CD4-positive, alpha-beta memory T cell (primary cell): ENCODE data around the gene CAPS. TPM values are rescaled to one million over a fixed set of nuclear protein-coding genes. Genes with fewer than 3 reads are reported as not detected.

Experiments used
- CTCF ChIA-PET: fragments of 350-600 bp; sonication (Branson Sonifier 250); formaldehyde crosslinking; loops from one replicate; lab custom pipeline; 2021; ENCODE audit warnings: inconsistent platforms; ENCODE audit not compliant: partially characterized antibody; lab: Charles Lee
- POLR2A ChIA-PET: fragments of 350-600 bp; sonication (Branson Sonifier 250); formaldehyde crosslinking; loops from one replicate; lab custom pipeline; 2021; ENCODE audit not compliant: partially characterized antibody; lab: Charles Lee
- DNase-seq, 5 donors: peaks; one replicate each; pipeline versions ENCODE4 v3.0.0 to v3.0.0-alpha.2; 2020 to 2022; ENCODE audit warnings: mixed read lengths in 1 of 5
- H3K27ac ChIP-seq: one replicate; pipeline ENCODE4 v1.7.0; 2013; ENCODE audit warnings: low read depth, low read length
- H3K27me3 ChIP-seq: 2 replicates; pipeline ENCODE4 v1.7.0; 2013; ENCODE audit warnings: mild to moderate bottlenecking, low read length, moderate library complexity; ENCODE audit not compliant: insufficient read depth
- H3K36me3 ChIP-seq: 2 replicates; pipeline ENCODE4 v1.7.0; 2013; ENCODE audit warnings: mild to moderate bottlenecking, low read length, moderate library complexity; ENCODE audit not compliant: insufficient read depth
- H3K4me1 ChIP-seq: 2 replicates; pipeline ENCODE4 v1.7.0; 2013; ENCODE audit warnings: mild to moderate bottlenecking, low read length, moderate library complexity; ENCODE audit not compliant: insufficient read depth
- H3K4me3 ChIP-seq, 2 donors: one replicate each; pipeline ENCODE4 v1.7.0; 2013; ENCODE audit warnings: low read length in 2 of 2, mild to moderate bottlenecking in 1 of 2
- H3K9me3 ChIP-seq, 2 donors: one replicate each; pipeline ENCODE4 v1.7.0; 2013; ENCODE audit warnings: low read length in 2 of 2, control low read depth in 1 of 2; ENCODE audit not compliant: control insufficient read depth in 1 of 2
- H3K27ac Mint-ChIP-seq, 7 donors: one replicate each; pipeline ENCODE4 v1.8.0; 2020 to 2021; ENCODE audit warnings: mixed read lengths in 7 of 7, mild to moderate bottlenecking in 6 of 7, inconsistent platforms in 3 of 7, moderate library complexity in 3 of 7
- H3K27me3 Mint-ChIP-seq, 2 donors: one replicate each; pipeline ENCODE4 v1.8.0; 2020 to 2021; ENCODE audit warnings: mixed read lengths in 2 of 2
- H3K36me3 Mint-ChIP-seq, 2 donors: one replicate each; pipeline ENCODE4 v1.8.0; 2020 to 2021; ENCODE audit warnings: mixed read lengths in 2 of 2, inconsistent platforms in 1 of 2, mild to moderate bottlenecking in 1 of 2
- H3K4me1 Mint-ChIP-seq, 4 donors: one replicate each; pipeline ENCODE4 v1.8.0; 2020 to 2021; ENCODE audit warnings: mixed read lengths in 4 of 4, mild to moderate bottlenecking in 1 of 4
- H3K4me3 Mint-ChIP-seq, 8 donors: one replicate each; pipeline ENCODE4 v1.8.0; 2020 to 2021; ENCODE audit warnings: mixed read lengths in 8 of 8, mild to moderate bottlenecking in 7 of 8, moderate library complexity in 6 of 8, inconsistent platforms in 3 of 8
- H3K9me3 Mint-ChIP-seq, 8 donors: one replicate each; pipeline ENCODE4 v1.8.0; 2020 to 2021; ENCODE audit warnings: mixed read lengths in 8 of 8, mild to moderate bottlenecking in 5 of 8, inconsistent platforms in 3 of 8, moderate library complexity in 1 of 8
- intact Hi-C: fragments of 100-400 bp; cut with micrococcal nuclease; formaldehyde crosslinking; loops from one replicate; pipeline ENCODE4 v1.15.1; 2023
- polyA plus RNA-seq, 2 donors: library from polyadenylated mRNA; unstranded; fragments of 300-500 nt; fragmentation: Illumina TruSeq; gene quantifications; one replicate each; pipeline ENCODE4 v1.2.3, GENCODE V29; 2021
- total RNA-seq, 2 experiments: library from RNA; stranded (reverse); gene quantifications; one replicate each; pipeline ENCODE4 v1.2.3, GENCODE V29; 2021

CAPS gene
- total and polyA plus RNA-seq, 4 experiments from 2014 or later = 1.7 to 68.0 (median 34.6) TPM

- intact Hi-C loops = no loop called here
- H3K9me3 Mint-ChIP-seq = peaks cover 0 to 4% (median 0%) of the 10 kb centered on the region in 8 donors
- Histone ChIP-seq H3K27me3 (no peaks in the 10 kb centered on the region), H3K27ac (no peak overlapping the region), H3K4me1 (peaks cover 3% of the 10 kb centered on the region), H3K36me3 (peaks cover 13% of the 10 kb centered on the region), H3K9me3 (no peaks in the 10 kb centered on the region), H3K4me3 (no peak overlapping the region)
- no peak overlapping the region for H3K27ac Mint-ChIP-seq
- no peaks in the 10 kb centered on the region for H3K27me3 Mint-ChIP-seq
- H3K36me3 Mint-ChIP-seq = peaks cover 8 to 23% of the 10 kb centered on the region in 2 donors
- ChIA-PET CTCF (no interaction called here), POLR2A (no interaction called here)
- peaks cover 6 to 14% (median 9%) of the 10 kb centered on the region in 4 donors for H3K4me1 Mint-ChIP-seq
- DNase-seq = no peak
- no peak overlapping the region for H3K4me3 Mint-ChIP-seq
Observed at GRCh38 chr19:5911366-5911765, 2.7 kb upstream of the CAPS start.

DNA sequence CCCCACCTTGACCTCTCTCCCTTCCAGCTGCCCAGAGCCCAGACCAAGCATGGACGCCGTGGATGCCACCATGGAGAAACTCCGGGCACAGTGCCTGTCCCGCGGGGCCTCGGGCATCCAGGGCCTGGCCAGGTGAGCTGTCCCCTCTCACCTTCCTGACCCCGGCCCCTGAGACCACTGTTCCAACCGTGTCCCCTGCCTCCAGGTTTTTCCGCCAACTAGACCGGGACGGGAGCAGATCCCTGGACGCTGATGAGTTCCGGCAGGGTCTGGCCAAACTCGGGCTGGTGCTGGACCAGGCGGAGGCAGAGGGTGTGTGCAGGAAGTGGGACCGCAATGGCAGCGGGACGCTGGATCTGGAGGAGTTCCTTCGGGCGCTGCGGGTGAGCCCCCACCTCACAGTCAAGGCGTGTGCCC lies 312 bp downstream of the CAPS start:
- H3K4me1 Mint-ChIP-seq = no peaks in the 10 kb centered on the region
- peaks cover 14 to 35% of the 10 kb centered on the region in 2 donors for H3K36me3 Mint-ChIP-seq
- intact Hi-C loops = no loop called here
- peaks cover 40% of the 10 kb centered on the region for H3K36me3 ChIP-seq
- no peak overlapping the region for H3K4me3 Mint-ChIP-seq
- H3K4me1 ChIP-seq = no peaks in the 10 kb centered on the region
- no peak overlapping the region for H3K27ac ChIP-seq
- H3K27me3 ChIP-seq = no peaks in the 10 kb centered on the region
- no peak overlapping the region for H3K4me3 ChIP-seq
- no peak for DNase-seq
- CTCF ChIA-PET = no interaction called here
- POLR2A ChIA-PET = interaction anchor here (0.7 to 2.8 kb wide), 2 partner anchors 10 to 48 kb away, joined by 3 to 7 read pairs; partner anchors contain the start of gene VMAC
- peaks cover 0 to 4% (median 0%) of the 10 kb centered on the region in 8 donors for H3K9me3 Mint-ChIP-seq
- H3K27ac Mint-ChIP-seq = no peak overlapping the region
- H3K27me3 Mint-ChIP-seq = no peaks in the 10 kb centered on the region
- H3K9me3 ChIP-seq = no peaks in the 10 kb centered on the region

GRCh38 chr19:5914946-5915781 lies 1.1 kb downstream of the CAPS start:
- no peak for DNase-seq
- Histone ChIP-seq H3K27me3 (no peaks in the 10 kb centered on the region), H3K9me3 (no peaks in the 10 kb centered on the region), H3K27ac (no peak overlapping the region), H3K4me1 (no peaks in the 10 kb centered on the region), H3K36me3 (peaks cover 44% of the 10 kb centered on the region), H3K4me3 (no peak overlapping the region)
- Mint-ChIP-seq H3K36me3 (peaks cover 12 to 35% of the 10 kb centered on the region in 2 donors), H3K27ac (no peak overlapping the region), H3K9me3 (peaks cover 0 to 2% (median 0%) of the 10 kb centered on the region in 8 donors), H3K4me1 (no peaks in the 10 kb centered on the region), H3K4me3 (no peak overlapping the region), H3K27me3 (no peaks in the 10 kb centered on the region)
- ChIA-PET POLR2A (interaction anchor here (2.8 kb wide), 1 partner anchor 10 kb away, joined by 7 read pairs; the partner anchor contains the start of gene VMAC), CTCF (no interaction called here)
- intact Hi-C loops = no loop called here

DNA sequence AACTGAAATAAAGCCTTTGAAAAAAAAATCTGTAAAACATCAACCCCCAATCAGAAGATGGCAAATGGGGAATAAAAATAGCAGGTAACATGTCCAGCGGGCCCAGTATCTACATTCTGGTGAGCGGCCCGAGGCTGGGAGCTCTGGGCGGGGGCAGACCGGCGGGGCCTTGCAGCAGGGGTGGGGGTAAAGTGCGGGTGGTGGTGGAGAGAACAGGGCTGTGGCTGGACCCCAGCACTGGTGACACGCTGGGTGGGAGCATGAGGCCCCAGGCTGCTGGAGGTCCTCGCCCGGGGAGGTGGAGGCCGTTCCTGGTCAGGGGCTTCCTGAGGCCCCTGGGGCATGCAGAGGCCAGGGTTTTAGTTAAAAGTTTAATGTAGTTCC lies 1.7 kb downstream of the CAPS start:
- CTCF ChIA-PET = no interaction called here
- H3K27me3 ChIP-seq = no peaks in the 10 kb centered on the region
- Mint-ChIP-seq H3K36me3 (peaks cover 12 to 37% of the 10 kb centered on the region in 2 donors), H3K27me3 (no peaks in the 10 kb centered on the region), H3K27ac (no peak overlapping the region), H3K4me1 (no peaks in the 10 kb centered on the region), H3K9me3 (peaks cover 0 to 2% (median 0%) of the 10 kb centered on the region in 8 donors), H3K4me3 (no peak overlapping the region)
- intact Hi-C loops = no loop called here
- H3K27ac ChIP-seq = no peak overlapping the region
- DNase-seq = no peak
- H3K9me3 ChIP-seq = no peaks in the 10 kb centered on the region
- H3K4me3 ChIP-seq = no peak overlapping the region
- peaks cover 44% of the 10 kb centered on the region for H3K36me3 ChIP-seq
- no peaks in the 10 kb centered on the region for H3K4me1 ChIP-seq
- POLR2A ChIA-PET = interaction anchor here (2.8 kb wide), 1 partner anchor 11 kb away, joined by 7 read pairs; the partner anchor contains the start of gene VMAC

GRCh38 chr19:5916181-5916708 lies 2.2 kb downstream of the CAPS start:
- no peaks in the 10 kb centered on the region for H3K4me1 Mint-ChIP-seq
- POLR2A ChIA-PET = interaction anchor here (1.4 kb wide), 1 partner anchor 12 kb away, joined by 5 read pairs; the partner anchor contains the start of genes NDUFA11 and VMAC
- no peaks in the 10 kb centered on the region for H3K27me3 Mint-ChIP-seq
- Histone ChIP-seq H3K36me3 (peaks cover 45% of the 10 kb centered on the region), H3K9me3 (no peaks in the 10 kb centered on the region), H3K4me3 (no peak overlapping the region), H3K4me1 (no peaks in the 10 kb centered on the region), H3K27ac (no peak overlapping the region), H3K27me3 (no peaks in the 10 kb centered on the region)
- H3K4me3 Mint-ChIP-seq = no peak overlapping the region
- H3K27ac Mint-ChIP-seq = no peak overlapping the region
- H3K36me3 Mint-ChIP-seq = peaks cover 12 to 37% of the 10 kb centered on the region in 2 donors
- intact Hi-C loops = no loop called here
- H3K9me3 Mint-ChIP-seq = peaks cover 0 to 2% (median 0%) of the 10 kb centered on the region in 8 donors
- CTCF ChIA-PET = no interaction called here
- DNase-seq = no peak

- Mint-ChIP-seq H3K4me1 (no peaks in the 10 kb centered on the region), H3K36me3 (peaks cover 23 to 49% of the 10 kb centered on the region in 2 donors), H3K4me3 (no peak overlapping the region), H3K27me3 (no peaks in the 10 kb centered on the region), H3K9me3 (peaks cover 0 to 2% (median 0%) of the 10 kb centered on the region in 8 donors), H3K27ac (no peak overlapping the region)
- POLR2A ChIA-PET = interaction anchor here (1.4 kb wide), 1 partner anchor 13 kb away, joined by 5 read pairs; the partner anchor contains the start of genes NDUFA11 and VMAC
- intact Hi-C loops = no loop called here
- CTCF ChIA-PET = no interaction called here
- Histone ChIP-seq H3K9me3 (no peaks in the 10 kb centered on the region), H3K4me3 (no peak overlapping the region), H3K27me3 (no peaks in the 10 kb centered on the region), H3K4me1 (no peaks in the 10 kb centered on the region), H3K36me3 (peaks cover 58% of the 10 kb centered on the region), H3K27ac (no peak overlapping the region)
- DNase-seq = no peak
Observed at GRCh38 chr19:5917431-5918107, 3.5 kb downstream of the CAPS start.
